ENCODE measurements around the gene CMKLR1.

The CMKLR1 gene

DNA sequence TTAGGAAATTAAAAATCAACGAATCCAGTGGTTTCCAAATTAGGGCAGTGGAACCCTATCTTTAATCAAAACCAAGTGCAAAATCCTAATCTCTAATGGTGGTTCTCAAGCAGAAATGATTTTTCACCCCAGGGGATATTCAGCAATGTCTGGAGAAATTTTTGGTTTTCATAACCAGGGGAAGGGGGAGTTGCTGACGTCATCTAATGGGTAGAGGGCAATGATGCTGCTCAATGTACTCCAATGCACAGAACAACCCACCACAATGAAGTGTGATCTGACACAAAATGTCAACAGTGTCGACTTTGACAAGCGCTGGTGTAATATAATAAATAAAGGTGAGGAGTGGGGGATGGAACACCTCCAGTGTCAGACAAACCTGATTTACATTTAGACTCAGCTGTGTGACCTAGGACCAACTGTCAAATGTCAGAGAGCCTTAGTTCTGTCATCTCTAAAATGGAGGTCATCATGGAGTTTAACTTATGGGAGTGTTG, 81.5 kb downstream of the CMKLR1 start:
- DNase-seq = no peak

DNA sequence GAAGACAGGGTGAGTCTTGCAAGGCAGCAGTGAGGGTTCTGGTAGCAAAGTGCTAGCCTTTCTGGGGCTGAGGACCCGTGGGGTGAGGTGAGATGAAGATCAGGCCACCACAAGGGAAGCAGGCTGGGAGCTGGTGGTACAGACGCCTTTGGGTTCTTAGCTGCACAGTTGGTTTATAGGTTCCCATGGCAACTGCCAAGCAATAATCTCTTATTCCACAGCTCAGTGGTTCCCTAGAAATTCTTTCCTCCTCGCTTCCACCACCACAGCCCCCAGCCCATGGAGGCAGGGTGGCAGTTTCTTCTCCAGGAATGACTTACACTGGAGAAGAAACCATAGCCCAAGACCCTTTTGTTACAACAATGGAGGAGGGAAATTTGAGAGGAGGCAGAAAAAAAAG, 82.1 kb downstream of the CMKLR1 start:
- DNase-seq = no peak

DNA sequence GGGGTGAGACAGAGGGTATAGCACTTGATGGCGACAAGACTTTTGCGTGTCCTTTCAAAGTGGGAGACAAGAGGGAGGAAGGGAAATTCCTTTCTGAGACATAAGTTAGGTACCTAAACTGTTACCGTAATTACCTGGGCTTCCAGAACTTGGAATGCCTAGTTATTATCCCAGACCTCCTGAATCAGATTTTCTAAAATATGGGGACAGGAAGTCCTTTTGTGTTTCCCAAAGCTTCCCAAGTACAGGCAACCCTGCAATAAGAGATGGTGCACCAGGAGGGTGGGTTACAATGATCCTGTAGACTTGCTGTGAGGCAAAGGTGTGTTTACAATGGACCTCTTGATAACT, 83.9 kb downstream of the CMKLR1 start:
- DNase-seq = no peak

DNA sequence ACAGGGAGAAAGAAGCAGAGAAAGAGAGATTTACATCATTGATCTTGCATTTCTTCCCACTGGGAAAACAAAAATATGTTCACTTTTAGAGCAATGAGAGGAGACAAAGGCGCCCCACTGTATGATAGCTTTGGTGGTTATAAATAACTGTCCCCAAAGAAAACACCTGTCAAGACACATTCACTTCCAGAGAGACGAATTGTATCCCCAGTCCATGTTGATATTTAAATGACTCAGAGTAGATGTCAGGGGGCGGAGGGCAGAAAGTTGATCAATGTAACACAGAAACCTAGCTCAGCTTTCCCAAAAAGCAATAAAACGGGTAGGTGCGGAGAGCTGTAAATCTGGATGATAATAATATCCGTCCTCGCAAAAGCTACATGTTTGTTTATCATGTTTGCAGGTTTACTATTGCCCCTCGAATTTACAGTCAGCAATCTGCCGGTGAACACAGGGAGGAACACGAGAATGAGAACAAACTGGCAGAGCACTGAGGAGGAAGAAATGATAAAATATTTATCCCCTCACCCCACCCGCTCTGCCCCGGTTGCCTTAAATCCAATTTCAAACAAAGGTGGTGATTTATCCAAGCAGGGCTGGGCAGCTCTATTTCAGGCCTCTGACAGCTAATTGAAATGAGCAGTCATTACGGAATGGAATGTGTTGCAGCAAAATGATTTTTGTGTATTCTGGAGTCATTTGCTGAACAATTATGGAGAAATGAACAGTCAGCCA, 84.4 kb downstream of the CMKLR1 start:
- no peak for DNase-seq

DNA sequence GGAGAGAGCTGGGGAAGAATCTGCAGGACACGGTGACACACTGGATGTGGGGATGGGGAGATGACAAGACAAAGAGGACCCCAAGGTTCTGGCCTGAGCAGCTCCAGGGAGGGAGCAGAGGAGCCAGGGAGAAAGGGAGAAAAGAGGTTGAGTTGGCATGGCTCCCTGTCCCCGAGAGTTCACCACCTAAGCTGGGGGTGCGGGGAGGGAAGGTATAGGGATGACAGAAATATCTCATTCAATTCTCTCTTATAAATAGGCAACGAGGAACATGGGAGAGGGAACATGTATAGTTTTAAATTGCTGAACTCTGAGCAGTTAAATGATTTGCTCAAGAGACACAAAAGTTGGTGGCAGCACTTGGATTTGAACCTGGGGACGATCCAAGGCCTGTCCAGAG, 85.1 kb downstream of the CMKLR1 start:
- DNase-seq = no peak

DNA sequence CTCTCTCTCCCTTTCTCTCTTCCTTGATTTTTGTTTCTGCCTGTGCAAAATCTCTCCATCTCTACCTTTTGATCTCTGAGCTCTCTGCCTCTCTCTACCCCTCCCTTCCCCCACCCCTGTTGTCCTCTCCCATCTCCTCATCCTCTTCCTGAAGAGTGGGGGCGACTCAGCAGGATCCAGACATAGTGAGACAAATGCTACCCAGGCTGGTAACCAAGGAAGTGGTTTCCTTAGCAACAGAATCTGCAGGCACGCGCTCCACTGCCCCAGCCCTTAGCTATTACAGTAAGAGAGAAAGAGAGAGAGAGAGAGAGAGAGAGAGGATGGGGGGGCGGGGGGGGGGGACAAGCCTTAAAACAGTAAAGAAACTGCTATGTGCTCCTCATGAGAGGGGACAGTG, 85.6 kb downstream of the CMKLR1 start:
- no peak for DNase-seq

DNA sequence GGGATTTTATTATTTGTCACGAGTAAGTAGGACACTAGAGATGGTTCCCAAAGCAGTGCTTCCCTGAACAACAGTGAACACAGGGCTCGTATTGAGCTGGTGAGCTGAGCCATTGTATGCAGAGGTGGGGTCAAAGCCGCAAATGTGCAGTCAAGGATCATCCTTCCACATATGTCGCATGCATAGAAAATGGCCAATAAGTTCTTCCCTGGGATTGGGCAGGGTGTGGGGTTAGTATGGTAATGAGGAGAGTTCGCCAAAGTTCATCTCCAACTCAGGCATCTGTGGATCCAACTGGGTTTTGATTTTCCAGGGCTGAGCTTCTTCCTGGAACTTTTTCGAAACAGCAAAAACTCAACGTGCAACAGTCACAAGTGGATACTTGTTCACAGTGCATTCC, 86.6 kb downstream of the CMKLR1 start:
- DNase-seq = no peak

DNA sequence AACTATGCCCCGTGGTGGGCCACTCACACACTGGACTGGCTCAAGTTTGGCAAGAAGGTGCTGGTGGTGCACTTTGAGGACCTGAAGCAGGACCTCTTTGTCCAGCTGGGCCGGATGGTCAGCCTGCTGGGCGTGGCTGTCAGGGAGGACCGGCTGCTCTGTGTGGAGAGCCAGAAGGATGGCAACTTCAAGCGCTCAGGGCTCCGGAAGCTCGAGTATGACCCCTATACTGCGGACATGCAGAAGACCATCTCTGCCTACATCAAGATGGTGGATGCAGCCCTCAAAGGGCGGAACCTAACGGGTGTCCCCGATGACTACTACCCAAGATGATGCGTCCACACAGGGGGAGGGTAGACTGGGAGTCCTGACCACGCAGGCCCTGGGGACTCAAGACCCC, 91.1 kb downstream of the CMKLR1 start:
- no peak for DNase-seq

DNA sequence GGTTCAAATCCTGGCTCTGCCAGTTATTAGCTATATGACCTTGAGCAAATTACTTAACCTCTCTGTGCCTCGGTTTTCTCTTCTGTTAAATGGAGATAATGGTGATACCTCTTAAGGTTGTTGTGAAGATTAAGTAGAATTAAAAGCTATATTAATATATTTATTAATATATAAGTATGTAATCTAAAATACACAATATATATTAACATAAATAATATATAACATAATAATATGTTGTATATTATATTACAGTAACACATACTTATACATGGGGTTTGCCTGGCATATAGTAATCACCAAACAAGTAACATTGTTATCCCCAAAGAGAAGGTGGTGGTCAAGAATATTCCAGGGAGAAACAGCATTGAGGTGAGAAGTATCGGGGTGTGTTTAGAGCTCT, 92.0 kb downstream of the CMKLR1 start:
- DNase-seq = no peak

DNA sequence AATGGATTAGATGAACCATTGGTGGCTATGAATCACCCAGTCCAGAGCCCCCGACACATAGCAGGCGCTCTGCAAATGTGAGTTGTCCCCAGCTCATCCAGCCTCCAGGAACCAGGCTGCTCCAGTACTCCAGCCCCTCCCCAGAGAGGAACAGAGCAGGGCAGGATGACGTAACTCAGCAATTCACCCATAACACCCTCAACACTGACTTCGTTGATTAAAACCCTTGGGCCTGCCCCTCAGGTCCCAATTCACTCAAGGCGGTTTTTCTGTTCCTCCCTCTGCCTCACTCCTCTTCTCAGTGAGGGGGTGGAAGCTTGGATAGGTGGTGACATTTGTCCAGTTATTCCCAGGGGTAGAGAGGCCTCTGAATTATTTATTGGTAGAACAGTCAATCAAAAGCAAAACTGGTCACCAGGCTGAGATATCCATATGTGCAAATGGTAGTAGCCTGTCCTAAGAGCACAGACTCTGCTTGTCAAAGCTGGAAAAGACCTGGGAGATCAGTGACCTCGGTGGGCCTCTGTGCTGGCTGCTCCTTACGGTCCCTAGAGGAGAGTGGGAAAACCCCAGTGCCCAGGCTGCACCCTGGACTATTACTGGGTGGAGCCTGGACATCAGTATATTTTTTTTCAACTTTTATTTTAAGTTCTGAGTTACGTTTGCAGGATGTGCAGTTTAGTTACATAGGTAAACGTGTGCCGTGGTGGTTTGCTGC, 97.0 kb downstream of the CMKLR1 start:
- no peak for DNase-seq

DNA sequence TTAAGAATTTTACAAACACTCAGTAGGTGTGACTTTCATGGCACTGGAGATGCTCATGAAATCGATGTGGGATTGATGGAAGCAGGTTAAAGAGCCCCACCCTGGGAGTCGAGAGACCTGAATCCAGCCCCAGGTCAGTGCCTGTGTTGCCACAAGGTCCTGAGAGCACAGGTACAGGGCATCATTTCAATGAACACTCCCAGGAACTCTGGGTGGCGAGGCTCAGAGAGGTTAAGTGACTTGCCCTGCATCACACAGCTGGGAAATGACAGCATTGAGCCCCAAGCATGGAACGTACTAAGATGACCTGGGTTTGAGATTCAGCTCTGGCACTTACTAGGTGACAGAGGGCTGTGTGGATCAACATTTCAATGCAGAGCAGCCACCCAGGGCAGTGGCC, 98.2 kb downstream of the CMKLR1 start:
- DNase-seq = no peak

DNA sequence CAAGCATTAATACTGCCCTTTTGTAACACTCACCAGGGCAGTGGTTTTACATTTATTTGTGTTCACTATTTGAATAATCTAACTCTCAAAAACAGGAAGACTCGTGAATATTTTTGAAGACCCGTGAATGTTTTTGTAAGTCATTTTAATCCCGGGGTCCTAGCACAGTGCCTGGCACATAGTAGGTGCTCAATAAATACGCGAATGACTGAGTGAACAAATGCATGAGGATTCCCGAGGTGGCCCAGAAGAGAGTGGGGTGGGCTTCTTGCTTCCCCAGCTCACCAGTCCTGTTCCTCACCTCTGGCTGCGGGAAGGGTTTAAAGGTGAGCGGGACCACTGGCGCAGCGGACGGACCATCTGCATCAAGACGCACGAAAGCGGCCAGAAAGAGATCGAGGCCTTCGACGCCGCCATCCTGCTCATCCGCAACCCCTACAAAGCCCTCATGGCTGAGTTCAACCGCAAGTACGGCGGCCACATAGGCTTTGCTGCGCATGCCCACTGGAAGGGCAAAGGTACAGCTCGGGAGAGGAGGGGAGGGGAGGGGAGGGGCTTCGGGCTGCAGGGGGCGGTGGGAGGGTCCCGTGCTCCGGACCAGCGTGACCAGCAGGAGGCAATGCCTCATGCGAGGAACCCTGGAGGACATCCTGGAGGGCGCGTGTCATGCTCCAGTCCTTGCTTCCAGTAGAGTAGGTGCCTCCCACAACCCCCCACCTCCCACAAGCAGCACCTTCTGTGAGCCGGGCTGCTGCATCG, 98.9 kb downstream of the CMKLR1 start:
- no peak for DNase-seq

DNA sequence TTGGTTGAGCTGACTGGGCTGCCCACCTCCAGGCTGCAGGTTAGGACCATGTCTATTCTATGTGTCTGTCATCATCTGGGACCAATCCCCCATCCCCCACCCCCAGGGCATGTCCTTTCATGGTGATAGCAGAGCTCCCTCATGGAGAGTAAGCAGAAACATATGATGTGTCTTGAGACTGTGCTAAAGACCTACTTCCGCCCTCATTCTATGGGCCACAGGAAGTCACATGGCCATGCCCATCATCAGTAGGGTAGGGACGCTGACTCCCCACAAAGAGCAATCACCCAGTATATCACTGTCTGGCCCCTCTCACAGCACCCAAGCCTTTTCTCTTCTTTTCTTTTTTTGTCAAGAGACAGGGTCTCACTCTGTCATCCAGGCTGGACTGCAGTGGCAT, 99.7 kb downstream of the CMKLR1 start:
- DNase-seq = no peak

DNA sequence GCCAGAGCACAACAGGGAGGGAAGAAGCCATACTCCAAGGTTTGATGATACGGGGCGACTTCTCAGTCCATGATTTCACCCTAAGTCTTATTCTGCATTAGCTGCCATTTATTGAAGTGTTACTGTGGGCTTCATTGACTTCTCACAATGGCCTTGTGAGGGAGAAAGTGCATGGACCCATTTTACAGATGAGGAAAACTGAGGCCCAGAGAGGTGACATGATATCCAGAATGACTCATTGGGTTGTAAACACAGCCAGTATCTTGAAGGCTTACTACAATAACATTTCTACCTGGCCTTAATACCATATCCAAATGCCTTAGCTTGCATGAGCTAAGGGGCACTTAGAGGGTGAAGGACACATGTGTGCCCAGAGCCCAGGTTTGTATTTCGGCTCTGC, 100.6 kb downstream of the CMKLR1 start:
- DNase-seq = no peak
